ENCODE measurements around the gene PDCD11.
A peak's percentile ranks its signal among the peaks of the same experiment; 100 is the strongest.
"Not testable (repeated sequence)": the region's sequence is repeated elsewhere in the genome, so short reads cannot be mapped to it uniquely, and the experiment has no call there.

Gene PDCD11

GRCh38 chr10:103396067-103396788 is at the start of gene PDCD11, which contains the start of gene ATP5MK:
PDCD11 (plus strand) TSS chr10:103396626; CDS start chr10:103398427, 1,801 bp downstream.
ATP5MK (minus strand) TSS chr10:103396475; CDS start chr10:103392457, 4,018 bp downstream.
- intact Hi-C loops (cut with DNase I) = no loop called here
- peak; percentile 97 to 100 (median 98) for DNase-seq

GRCh38 chr10:103350175-103350516 is 46.3 kb upstream of the PDCD11 start:
- no peak for DNase-seq
- intact Hi-C loops (cut with DNase I) = loop anchor here (1.0 kb wide), 1 partner anchor 18 kb away; no protein-coding TSS in a partner anchor

GRCh38 chr10:103350517-103351260 is 45.7 kb upstream of the PDCD11 start, which contains the start of gene PCGF6:
PCGF6 (minus strand) TSS chr10:103351140; CDS start chr10:103351066, 74 bp downstream.
- peak; percentile 70 to 97 (median 82) for DNase-seq
- intact Hi-C loops (cut with DNase I) = loop anchor here (1.0 kb wide), 1 partner anchor 18 kb away; no protein-coding TSS in a partner anchor

GRCh38 chr10:103353281-103353680 is 43.1 kb upstream of the PDCD11 start:
- intact Hi-C loops (cut with DNase I) = no loop called here
- no peak for DNase-seq

GRCh38 chr10:103354567-103354966 is 41.9 kb upstream of the PDCD11 start:
- DNase-seq; intact Hi-C loops (cut with DNase I): not testable (repeated sequence)

- DNase-seq = no peak
- intact Hi-C loops (cut with DNase I) = no loop called here
Observed at GRCh38 chr10:103355906-103356599, 40.4 kb upstream of the PDCD11 start.

GRCh38 chr10:103359493-103359892 is 36.9 kb upstream of the PDCD11 start:
- DNase-seq; intact Hi-C loops (cut with DNase I): not testable (repeated sequence)

- intact Hi-C loops (cut with DNase I) = not testable (repeated sequence)
- peak in 1 of 10 donors; percentile 14 for DNase-seq
Observed at GRCh38 chr10:103360791-103361190, 35.6 kb upstream of the PDCD11 start.

- intact Hi-C loops (cut with DNase I) = no loop called here
Observed at GRCh38 chr10:103367379-103367781, 29.0 kb upstream of the PDCD11 start.

GRCh38 chr10:103367782-103368518 is 28.5 kb upstream of the PDCD11 start, which contains the start of gene TAF5:
TAF5 (plus strand) TSS chr10:103367976; CDS start chr10:103367990, 14 bp downstream.
- intact Hi-C loops (cut with DNase I) = loop anchor here (1.0 kb wide), 1 partner anchor 18 kb away; no protein-coding TSS in a partner anchor
- DNase-seq = peak; percentile 85 to 98 (median 90)

More at GRCh38 chr10:103367379-103367781, 29.0 kb upstream of the PDCD11 start:
- no peak for DNase-seq

- intact Hi-C loops (cut with DNase I) = no loop called here
- no peak for DNase-seq
Observed at GRCh38 chr10:103373544-103373943, 22.9 kb upstream of the PDCD11 start.

GRCh38 chr10:103374263-103374662 is 22.2 kb upstream of the PDCD11 start:
- intact Hi-C loops (cut with DNase I) = no loop called here
- no peak for DNase-seq

- intact Hi-C loops (cut with DNase I) = no loop called here
- no peak for DNase-seq
Observed at GRCh38 chr10:103382769-103383168, 13.7 kb upstream of the PDCD11 start.

- intact Hi-C loops (cut with DNase I) = no loop called here
- DNase-seq = no peak
Observed at GRCh38 chr10:103394180-103394579, 2.2 kb upstream of the PDCD11 start.

- intact Hi-C loops (cut with DNase I) = no loop called here
- DNase-seq = no peak
Observed at GRCh38 chr10:103395754-103396066, 716 bp upstream of the PDCD11 start.

- no peak for DNase-seq
- intact Hi-C loops (cut with DNase I) = no loop called here
Observed at GRCh38 chr10:103396789-103397087, 312 bp downstream of the PDCD11 start.

GRCh38 chr10:103397191-103397825 is 882 bp downstream of the PDCD11 start:
- peak in 1 of 10 donors; percentile 9 for DNase-seq
- intact Hi-C loops (cut with DNase I) = no loop called here

- no peak for DNase-seq
- intact Hi-C loops (cut with DNase I) = no loop called here
Observed at GRCh38 chr10:103413564-103413963, 17.1 kb downstream of the PDCD11 start.

GRCh38 chr10:103415581-103415980 is 19.2 kb downstream of the PDCD11 start:
- intact Hi-C loops (cut with DNase I) = no loop called here
- DNase-seq = no peak
